Measurements from ENCODE around the gene GSS.

The GSS gene

GRCh38 chr20:34946661-34947060, 8.9 kb downstream of the GSS start:
- no peak for TF ChIP-seq CTCF (IDR thresholded peaks at IDR 0.05; ENCODE audit: low read depth, low read length, missing control alignments)
- no peak overlapping the region for H3K4me3 ChIP-seq (ENCODE audit: low read depth, low read length)
- no peak for DNase-seq (ENCODE audit: low read depth)

GRCh38 chr20:34945315-34946077, 10.1 kb downstream of the GSS start:
- no peak for TF ChIP-seq CTCF (IDR thresholded peaks at IDR 0.05; ENCODE audit: low read depth, low read length, missing control alignments)
- H3K4me3 ChIP-seq (ENCODE audit: low read depth, low read length), result no peak overlapping the region
- DNase-seq (ENCODE audit: low read depth), result no peak

- TF ChIP-seq CTCF (IDR thresholded peaks at IDR 0.05; ENCODE audit: low read depth, low read length, missing control alignments), result no peak
- no peak for DNase-seq (ENCODE audit: low read depth)
These were observed 11.6 kb downstream of the GSS start for GRCh38 chr20:34943808-34944567.

GRCh38 chr20:34942301-34942700, 13.3 kb downstream of the GSS start:
- DNase-seq (ENCODE audit: low read depth), result no peak
- H3K4me3 ChIP-seq (ENCODE audit: low read depth, low read length), result no peak overlapping the region
- no peak for TF ChIP-seq CTCF (IDR thresholded peaks at IDR 0.05; ENCODE audit: low read depth, low read length, missing control alignments)

More at GRCh38 chr20:34943808-34944567, 11.6 kb downstream of the GSS start:
- H3K4me3 ChIP-seq (ENCODE audit: low read depth, low read length), result no peak overlapping the region

GRCh38 chr20:34941226-34941625, 14.4 kb downstream of the GSS start:
- no peak overlapping the region for H3K4me3 ChIP-seq (ENCODE audit: low read depth, low read length)
- DNase-seq (ENCODE audit: low read depth), result no peak
- TF ChIP-seq CTCF (IDR thresholded peaks at IDR 0.05; ENCODE audit: low read depth, low read length, missing control alignments), result no peak

GRCh38 chr20:34940081-34940481, 15.5 kb downstream of the GSS start:
- no peak for DNase-seq (ENCODE audit: low read depth)
- no peak for TF ChIP-seq CTCF (IDR thresholded peaks at IDR 0.05; ENCODE audit: low read depth, low read length, missing control alignments)
- no peak overlapping the region for H3K4me3 ChIP-seq (ENCODE audit: low read depth, low read length)
